Measurements from ENCODE around the gene PIK3IP1.

DNA sequence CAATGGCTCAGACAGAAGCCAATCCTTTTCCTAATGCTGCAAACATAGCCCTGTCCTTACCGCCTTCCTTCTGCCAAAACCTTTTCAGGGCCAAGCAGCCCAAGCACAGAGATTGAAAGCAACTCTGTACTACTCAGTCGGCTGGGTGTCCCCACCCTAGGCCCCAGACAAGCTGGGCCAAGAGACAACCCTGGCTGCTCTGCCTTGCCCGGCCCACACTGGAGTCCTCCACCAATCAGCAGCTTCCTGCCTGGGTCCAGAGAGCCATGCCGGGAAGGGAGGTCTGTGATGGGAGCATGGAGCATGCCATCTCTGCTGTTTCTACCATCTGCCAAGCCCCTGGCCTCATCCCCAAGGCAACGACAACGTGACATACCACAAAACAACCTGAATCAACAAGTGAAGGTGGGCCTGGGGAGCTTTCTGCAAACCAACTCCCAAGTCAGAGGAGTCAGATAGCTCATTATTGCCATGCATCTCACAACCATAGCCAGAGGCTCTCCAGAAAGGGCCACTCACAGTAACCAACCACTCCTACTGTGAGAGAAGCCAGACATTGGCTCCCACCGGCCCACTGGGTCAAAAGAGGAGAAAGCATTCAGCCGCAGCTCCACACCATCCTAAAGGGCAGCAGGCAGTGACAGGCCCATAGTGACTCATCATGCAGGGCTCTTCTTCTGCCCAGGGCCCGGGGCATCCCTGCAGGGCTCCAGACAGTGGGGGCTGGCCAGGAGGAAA is 35.7 kb upstream of the PIK3IP1 start:
- no peak for TF ChIP-seq POLR2AphosphoS5 (IDR thresholded peaks at IDR 0.05; ENCODE audit: low read depth, low read length)
- no peak for TF ChIP-seq POLR2A (IDR thresholded peaks at IDR 0.05; ENCODE audit: low read depth, low read length)
